Transverse colon (tissue), 4 donors: Measurements from ENCODE around the gene HPCAL1. TPM values are rescaled to one million over a fixed set of nuclear protein-coding genes. Genes with fewer than 3 reads are reported as not detected.

Experiments used
- DNase-seq: peaks from one replicate; pipeline ENCODE4 v3.0.0-alpha.2; 2019
- H3K27ac ChIP-seq, 4 donors: fragments of 200-600 bp; sonication (generic); 2 replicates each; pipeline ENCODE4 v1.5.1; 2016 to 2018; ENCODE audit warnings: inconsistent platforms in 4 of 4
- H3K27me3 ChIP-seq: fragments of 200-600 bp; sonication (generic); 2 replicates; pipeline ENCODE4 v1.5.1; 2017; ENCODE audit warnings: inconsistent platforms
- H3K36me3 ChIP-seq, 4 donors: fragments of 200-600 bp; sonication (generic); 2 replicates each; pipeline ENCODE4 v1.5.1; 2017 to 2019; ENCODE audit warnings: inconsistent platforms in 4 of 4
- H3K4me1 ChIP-seq, 4 donors: fragments of 200-600 bp; sonication (generic); 2 replicates each; pipeline ENCODE4 v1.5.1; 2017 to 2020; ENCODE audit warnings: inconsistent platforms in 4 of 4
- H3K4me3 ChIP-seq, 4 donors: fragments of 200-600 bp; sonication (generic); 1 replicate in 1 of 4; 2 replicates in 3 of 4; pipeline versions ENCODE4 v1.5.1 to v1.6.1; 2017 to 2019; ENCODE audit warnings: inconsistent platforms in 4 of 4
- H3K9me3 ChIP-seq, 2 donors: fragments of 200-600 bp; sonication (generic); 2 replicates each; pipeline ENCODE4 v1.5.1; 2017 to 2019; ENCODE audit warnings: inconsistent platforms in 2 of 2
- EP300 ChIP-seq: sonication (generic); formaldehyde crosslinking; IDR thresholded peaks from one replicate; pipeline ENCODE4 v1.6.1; 2017; ENCODE audit warnings: antibody characterized with exemption, low read depth
- POLR2A ChIP-seq: fragments of 450-650 bp; IDR thresholded peaks from one replicate; pipeline ENCODE4 v1.6.1; 2016; ENCODE audit warnings: antibody characterized with exemption, mild to moderate bottlenecking, moderate library complexity
- POLR2AphosphoS5 ChIP-seq, 3 donors: sonication (generic); formaldehyde crosslinking; IDR thresholded peaks; one replicate each; pipeline ENCODE4 v1.6.1; 2016; ENCODE audit warnings: antibody characterized with exemption in 3 of 3
- WGBS, 2 donors: methylation state at CpG; one replicate each; pipeline ENCODE4 v1.1.5; 2018; ENCODE audit warnings: low coverage in 1 of 2; 5-methylcytosine and 5-hydroxymethylcytosine counted together
- in situ Hi-C, 4 donors: fragments of 200-750 bp; cut with MboI; loops; one replicate each; pipeline versions ENCODE4 v1.15.0 to v1.15.1; 2017; ENCODE audit warnings: low sequenced_read_pairs in 3 of 4, low pct_ligation_motif_present in 1 of 4, low pct_unique_long_range_greater_than_20kb in 1 of 4
- intact Hi-C: fragments of 100-400 bp; cut with DNase I; formaldehyde crosslinking; loops from one replicate; pipeline ENCODE4 v1.15.1; 2023; ENCODE audit warnings: low total_unique reads
- total RNA-seq, 4 donors: library from RNA; depleted of rRNA; stranded (reverse); fragments of >200 nt; gene quantifications; one replicate each; pipeline ENCODE4 v1.1.0, GENCODE V29; 2016
- TF ChIP-seq, protein P1 (sequence below), 5 experiments: fragments of 200-600 bp in 3 of 5; fragments of 450-650 bp in 2 of 5; sonication (generic) in 3 of 5; IDR thresholded peaks; 1 replicate in 2 of 5; 2 replicates in 3 of 5; pipeline ENCODE4 v1.5.1; 2016 to 2017; ENCODE audit warnings: antibody characterized with exemption in 5 of 5, inconsistent platforms in 3 of 5, mild to moderate bottlenecking in 2 of 5, moderate library complexity in 1 of 5

HPCAL1 gene
- total RNA-seq, 4 donors from 2014 or later = 88.9 to 221 (median 129) TPM

GRCh38 chr2:10362898-10363454, 60.3 kb downstream of the HPCAL1 start:
- no peak overlapping the region for H3K27ac ChIP-seq
- intact Hi-C loops (no loop called here), in situ Hi-C loops (no loop called here)
- 90% methylated on average over 8 of the region's 8 CpGs; no CpG with 5 or more reads in 1 of the 2 donors for WGBS, 2 donors
- H3K9me3 ChIP-seq = no peaks in the 10 kb centered on the region
- peaks cover 0 to 5% (median 0%) of the 10 kb centered on the region in 4 donors for H3K4me1 ChIP-seq
- no peak for DNase-seq
- H3K27me3 ChIP-seq = no peaks in the 10 kb centered on the region
- TF ChIP-seq POLR2A (no peak), EP300 (no peak), POLR2AphosphoS5 (IDR thresholded peaks at IDR 0.05) (no peak)
- TF ChIP-seq, protein P1, sequence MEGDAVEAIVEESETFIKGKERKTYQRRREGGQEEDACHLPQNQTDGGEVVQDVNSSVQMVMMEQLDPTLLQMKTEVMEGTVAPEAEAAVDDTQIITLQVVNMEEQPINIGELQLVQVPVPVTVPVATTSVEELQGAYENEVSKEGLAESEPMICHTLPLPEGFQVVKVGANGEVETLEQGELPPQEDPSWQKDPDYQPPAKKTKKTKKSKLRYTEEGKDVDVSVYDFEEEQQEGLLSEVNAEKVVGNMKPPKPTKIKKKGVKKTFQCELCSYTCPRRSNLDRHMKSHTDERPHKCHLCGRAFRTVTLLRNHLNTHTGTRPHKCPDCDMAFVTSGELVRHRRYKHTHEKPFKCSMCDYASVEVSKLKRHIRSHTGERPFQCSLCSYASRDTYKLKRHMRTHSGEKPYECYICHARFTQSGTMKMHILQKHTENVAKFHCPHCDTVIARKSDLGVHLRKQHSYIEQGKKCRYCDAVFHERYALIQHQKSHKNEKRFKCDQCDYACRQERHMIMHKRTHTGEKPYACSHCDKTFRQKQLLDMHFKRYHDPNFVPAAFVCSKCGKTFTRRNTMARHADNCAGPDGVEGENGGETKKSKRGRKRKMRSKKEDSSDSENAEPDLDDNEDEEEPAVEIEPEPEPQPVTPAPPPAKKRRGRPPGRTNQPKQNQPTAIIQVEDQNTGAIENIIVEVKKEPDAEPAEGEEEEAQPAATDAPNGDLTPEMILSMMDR (IDR thresholded peaks at IDR 0.05) = no peak
- no peak overlapping the region for H3K4me3 ChIP-seq
- no peaks in the 10 kb centered on the region for H3K36me3 ChIP-seq

DNA sequence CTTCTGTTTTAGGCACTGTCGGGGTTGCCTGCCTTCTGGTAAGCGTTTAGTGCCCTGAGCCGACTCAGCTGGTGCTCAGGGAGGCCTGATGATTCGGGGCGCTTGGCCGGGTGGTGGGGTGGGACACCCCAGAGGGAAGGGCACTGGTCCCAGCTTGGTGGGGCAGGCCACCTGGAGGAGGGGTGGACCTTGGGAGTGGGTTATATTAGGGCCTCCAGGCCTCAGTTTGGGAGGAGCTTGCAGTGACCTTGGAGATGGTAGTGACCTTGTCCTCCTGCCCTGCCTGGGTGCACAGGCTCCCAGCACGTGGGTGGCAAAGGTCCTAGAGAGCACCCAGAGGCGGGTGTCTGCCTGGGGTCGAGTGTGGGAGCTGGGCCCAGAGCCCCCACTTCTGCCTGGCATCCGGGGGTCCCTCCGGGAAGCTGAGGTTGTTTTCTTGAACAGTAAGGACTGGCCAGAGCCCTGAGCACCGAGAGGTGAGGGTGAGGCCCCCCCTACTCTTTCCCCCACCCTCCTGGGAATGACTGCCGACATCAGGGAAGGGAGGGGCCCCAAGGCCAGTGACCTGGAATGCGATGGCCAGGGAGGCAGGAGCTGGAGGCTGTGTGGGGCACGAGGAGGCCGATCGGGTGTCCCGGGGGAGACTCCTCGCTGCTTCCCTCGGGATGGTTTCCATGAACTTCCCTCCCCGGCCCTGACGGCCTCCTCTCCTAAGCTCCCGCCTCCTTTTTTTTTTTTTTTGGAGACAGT, 61.3 kb downstream of the HPCAL1 start:
- Histone ChIP-seq H3K4me3 (no peak overlapping the region), H3K4me1 (peaks cover 0 to 11% (median 2%) of the 10 kb centered on the region in 4 donors), H3K27ac (no peak overlapping the region), H3K36me3 (no peaks in the 10 kb centered on the region), H3K27me3 (no peaks in the 10 kb centered on the region), H3K9me3 (no peaks in the 10 kb centered on the region)
- DNase-seq = no peak
- in situ Hi-C loops = no loop called here
- intact Hi-C loops = no loop called here
- 88 to 100% methylated on average over 6 to 22 of the region's 23 CpGs for WGBS, 2 donors
- TF ChIP-seq, protein P1 (IDR thresholded peaks at IDR 0.05) = no peak
- no peak for TF ChIP-seq POLR2A
- TF ChIP-seq POLR2AphosphoS5 (IDR thresholded peaks at IDR 0.05) = no peak
- no peak for TF ChIP-seq EP300

DNA sequence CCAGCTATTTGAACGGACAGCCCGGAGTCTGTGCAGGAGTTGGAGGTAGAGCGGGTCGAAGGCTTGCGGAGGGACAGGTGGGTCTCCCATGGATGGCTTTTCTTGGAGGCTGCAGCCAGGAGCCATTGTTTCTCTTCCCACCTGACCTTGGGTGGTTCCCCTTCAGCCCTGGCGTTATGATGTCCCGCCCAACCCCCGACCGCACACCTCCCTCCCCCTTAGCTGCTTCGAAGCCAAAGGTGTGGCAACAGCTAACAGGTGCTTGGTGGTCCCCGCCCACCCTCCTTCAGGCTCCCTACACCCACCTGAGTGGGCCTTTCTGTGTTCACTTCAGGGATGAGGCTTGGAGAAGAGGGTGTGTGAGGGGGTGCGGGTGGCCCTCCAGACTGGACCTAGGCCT, 62.7 kb downstream of the HPCAL1 start:
- Histone ChIP-seq H3K4me1 (peaks cover 0 to 16% (median 6%) of the 10 kb centered on the region in 4 donors), H3K9me3 (no peaks in the 10 kb centered on the region), H3K4me3 (no peak overlapping the region), H3K27me3 (no peaks in the 10 kb centered on the region), H3K36me3 (no peaks in the 10 kb centered on the region), H3K27ac (no peak overlapping the region)
- TF ChIP-seq EP300 (no peak), POLR2A (no peak), POLR2AphosphoS5 (IDR thresholded peaks at IDR 0.05) (no peak)
- TF ChIP-seq, protein P1 (IDR thresholded peaks at IDR 0.05) = no peak
- in situ Hi-C loops = no loop called here
- intact Hi-C loops = no loop called here
- DNase-seq = no peak
- 82% methylated on average over 12 of the region's 12 CpGs; no CpG with 5 or more reads in 1 of the 2 donors for WGBS, 2 donors

GRCh38 chr2:10366601-10367270, 64.0 kb downstream of the HPCAL1 start:
- H3K9me3 ChIP-seq = no peaks in the 10 kb centered on the region
- no peak overlapping the region for H3K4me3 ChIP-seq
- intact Hi-C loops = no loop called here
- 93% methylated on average over 12 of the region's 15 CpGs; no CpG with 5 or more reads in 1 of the 2 donors for whole genome bisulfite sequencing, 2 donors
- TF ChIP-seq POLR2A = no peak
- TF ChIP-seq, protein P1 (IDR thresholded peaks at IDR 0.05) = no peak
- no peak for TF ChIP-seq EP300
- no peak for TF ChIP-seq POLR2AphosphoS5 (IDR thresholded peaks at IDR 0.05)
- no peaks in the 10 kb centered on the region for H3K27me3 ChIP-seq
- H3K4me1 ChIP-seq = peaks cover 0 to 16% (median 6%) of the 10 kb centered on the region in 4 donors
- DNase-seq = no peak
- in situ Hi-C loops = no loop called here
- no peaks in the 10 kb centered on the region for H3K36me3 ChIP-seq
- H3K27ac ChIP-seq = no peak overlapping the region
